Thymus (tissue), 11 donors: Measurements from ENCODE around the gene NUDT6. TPM values are rescaled to one million over a fixed set of nuclear protein-coding genes. Genes with fewer than 3 reads are reported as not detected.
"Not testable (repeated sequence)": the region's sequence is repeated elsewhere in the genome, so short reads cannot be mapped to it uniquely, and the experiment has no call there.

Experiments used
- DNase-seq, 9 donors: peaks; one replicate each; pipeline ENCODE4 v3.0.0-alpha.2; 2013; ENCODE audit warnings: low spot score in 9 of 9, low read depth in 6 of 9, missing footprints in 1 of 9
- H3K27ac ChIP-seq, 2 donors: one replicate each; pipeline ENCODE4 v1.5.1; 2013; ENCODE audit warnings: control low read depth in 1 of 2, low read depth in 1 of 2, low read length in 1 of 2, mild to moderate bottlenecking in 1 of 2, moderate library complexity in 1 of 2
- H3K27me3 ChIP-seq, 2 donors: one replicate each; pipeline ENCODE4 v1.5.1; 2013; ENCODE audit warnings: low read length in 1 of 2; ENCODE audit not compliant: control insufficient read depth in 2 of 2, insufficient read depth in 1 of 2
- H3K36me3 ChIP-seq, 2 donors: one replicate each; pipeline ENCODE4 v1.5.1; 2013; ENCODE audit warnings: low read length in 1 of 2, mild to moderate bottlenecking in 1 of 2, moderate library complexity in 1 of 2; ENCODE audit not compliant: control insufficient read depth in 2 of 2, insufficient read depth in 2 of 2
- H3K4me1 ChIP-seq, 2 donors: one replicate each; pipeline ENCODE4 v1.5.1; 2013; ENCODE audit warnings: low read length in 2 of 2; ENCODE audit not compliant: control insufficient read depth in 2 of 2, insufficient read depth in 2 of 2
- H3K4me3 ChIP-seq, 2 donors: one replicate each; pipeline ENCODE4 v1.5.1; 2013; ENCODE audit warnings: low read length in 2 of 2, control low read depth in 1 of 2, mild to moderate bottlenecking in 1 of 2
- H3K9me3 ChIP-seq, 2 donors: one replicate each; pipeline ENCODE4 v1.5.1; 2013; ENCODE audit warnings: low read length in 1 of 2, mild to moderate bottlenecking in 1 of 2; ENCODE audit not compliant: control insufficient read depth in 2 of 2, insufficient read depth in 1 of 2
- WGBS: extraction: QIAGEN DNeasy Blood & Tissue Kit; methylation state at CpG from one replicate; pipeline ENCODE4 v1.1.7; 2013; 5-methylcytosine and 5-hydroxymethylcytosine counted together
- polyA plus RNA-seq: library from polyadenylated mRNA; stranded (reverse); fragments of 200-250 nt; gene quantifications from one replicate; pipeline ENCODE4 v1.2.3, GENCODE V29; 2013
- total RNA-seq: library from RNA; stranded (reverse); fragments of 120-200 nt; gene quantifications from one replicate; pipeline ENCODE4 v1.2.4, GENCODE V29; 2013
- donor health status: healthy.

NUDT6 gene
- total and polyA plus RNA-seq, 2 donors: 6.8 to 12.3 TPM

DNA sequence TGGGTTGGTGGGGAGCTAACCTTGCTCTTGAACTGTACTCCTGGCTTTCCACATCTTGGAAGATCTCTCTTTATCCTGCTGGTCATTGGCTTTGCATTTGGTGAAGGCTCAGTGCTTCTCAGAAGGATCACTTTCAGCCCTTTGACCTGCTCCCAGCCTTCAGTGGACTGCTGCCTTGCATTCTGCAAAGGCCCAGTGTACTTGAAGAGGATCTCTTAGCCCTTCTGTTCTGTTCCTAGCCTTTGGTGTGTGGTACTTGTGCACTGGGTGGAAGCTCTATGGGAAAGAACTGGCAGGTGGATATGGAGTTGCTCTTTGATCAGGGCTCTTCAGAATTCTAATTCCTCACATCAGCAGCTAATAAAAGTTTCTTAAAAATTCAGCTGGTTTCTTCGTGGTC lies 49.3 kb downstream of the NUDT6 start:
- Histone ChIP-seq H3K9me3 (no peaks in the 10 kb centered on the region), H3K36me3 (no peaks in the 10 kb centered on the region), H3K27me3 (no peaks in the 10 kb centered on the region), H3K4me3 (no peak overlapping the region), H3K27ac (no peak overlapping the region), H3K4me1 (no peaks in the 10 kb centered on the region)
- 90% methylated on average over 1 of the region's 1 CpG for WGBS
- DNase-seq: no peak

DNA sequence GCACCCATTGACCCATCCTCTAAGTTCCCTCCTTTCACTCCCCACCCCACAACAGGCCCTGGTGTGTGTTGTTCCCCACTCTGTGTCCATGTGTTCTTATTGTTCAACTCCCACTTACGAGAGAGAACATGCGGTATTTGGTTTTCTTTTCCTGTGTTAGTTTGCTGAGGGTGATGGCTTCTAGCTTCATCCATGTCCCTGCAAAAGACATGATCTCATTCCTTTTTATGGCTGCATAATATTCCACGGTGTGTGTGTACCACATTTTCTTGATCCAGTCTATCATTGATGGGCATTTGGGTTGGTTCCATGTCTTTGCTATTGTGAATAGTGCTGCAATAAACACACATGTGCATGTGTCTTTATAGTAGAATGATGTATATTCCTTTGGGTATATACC lies 54.2 kb downstream of the NUDT6 start:
- DNase-seq, H3K4me1 ChIP-seq, H3K36me3 ChIP-seq, H3K27me3 ChIP-seq, H3K4me3 ChIP-seq, H3K27ac ChIP-seq, H3K9me3 ChIP-seq: not testable (repeated sequence)
- 98% methylated on average over 3 of the region's 3 CpGs for WGBS

DNA sequence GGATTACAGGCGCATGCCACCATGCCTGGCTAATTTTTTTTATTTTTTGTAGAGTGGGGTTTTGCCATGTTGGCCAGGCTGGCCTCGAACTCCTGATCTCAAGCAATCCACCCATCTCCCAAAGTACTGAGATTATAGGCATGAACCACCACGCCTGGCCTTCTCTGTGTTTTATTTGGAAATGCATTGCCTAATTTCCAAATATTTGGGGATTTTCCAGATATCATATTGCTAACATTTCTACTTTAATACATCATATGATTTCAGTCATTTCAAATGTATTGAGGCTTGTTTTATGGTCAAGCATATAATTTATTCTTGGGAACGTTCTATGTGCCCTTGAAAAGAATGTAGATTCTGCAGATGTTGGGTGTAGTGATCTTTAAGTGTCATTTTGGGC lies 57.0 kb downstream of the NUDT6 start:
- Histone ChIP-seq H3K27me3 (no peaks in the 10 kb centered on the region), H3K4me1 (no peaks in the 10 kb centered on the region), H3K4me3 (no peak overlapping the region), H3K9me3 (no peaks in the 10 kb centered on the region), H3K36me3 (no peaks in the 10 kb centered on the region), H3K27ac (no peak overlapping the region)
- WGBS: 94% methylated on average over 4 of the region's 4 CpGs
- no peak for DNase-seq

- Histone ChIP-seq H3K4me1 (no peaks in the 10 kb centered on the region), H3K36me3 (no peaks in the 10 kb centered on the region)
- 94% methylated on average over 1 of the region's 1 CpG for WGBS
Measured at GRCh38 chr4:122863639-122864038, 58.8 kb downstream of the NUDT6 start.

GRCh38 chr4:122861172-122861943 lies 61.0 kb downstream of the NUDT6 start:
- Histone ChIP-seq H3K27me3 (no peaks in the 10 kb centered on the region), H3K4me3 (no peak overlapping the region), H3K27ac (no peak overlapping the region), H3K9me3 (no peaks in the 10 kb centered on the region), H3K36me3 (no peaks in the 10 kb centered on the region), H3K4me1 (no peaks in the 10 kb centered on the region)
- DNase-seq: no peak
- WGBS: 67% methylated on average over 2 of the region's 2 CpGs

More at GRCh38 chr4:122863639-122864038, 58.8 kb downstream of the NUDT6 start:
- H3K9me3 ChIP-seq: no peaks in the 10 kb centered on the region
- no peaks in the 10 kb centered on the region for H3K27me3 ChIP-seq
- H3K4me3 ChIP-seq: no peak overlapping the region
- H3K27ac ChIP-seq: no peak overlapping the region
- DNase-seq: no peak

DNA sequence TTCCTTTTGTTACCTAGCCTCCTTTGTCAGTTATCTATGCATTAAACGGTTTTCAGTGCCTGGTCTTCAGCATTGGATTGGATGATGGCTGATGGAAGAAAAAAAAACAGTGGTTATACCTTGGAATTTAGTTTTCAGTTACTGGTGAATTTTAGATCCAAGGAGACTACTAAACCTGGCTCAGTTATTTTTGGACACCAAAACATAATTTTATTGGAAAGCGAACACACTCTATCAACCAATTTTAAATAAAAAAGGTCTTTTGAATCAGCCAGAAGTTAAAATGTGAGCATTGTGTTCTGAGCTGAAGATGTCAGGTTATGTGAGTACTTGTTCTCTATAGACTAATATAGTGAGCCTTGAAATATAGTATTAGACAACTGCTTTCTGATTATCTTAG lies 63.7 kb downstream of the NUDT6 start:
- no peak for DNase-seq

GRCh38 chr4:122857160-122857559 lies 65.2 kb downstream of the NUDT6 start:
- Histone ChIP-seq H3K27ac (no peak overlapping the region), H3K36me3 (no peaks in the 10 kb centered on the region), H3K27me3 (no peaks in the 10 kb centered on the region), H3K4me3 (no peak overlapping the region), H3K4me1 (no peaks in the 10 kb centered on the region), H3K9me3 (no peaks in the 10 kb centered on the region)
- WGBS: 98% methylated on average over 2 of the region's 2 CpGs
- DNase-seq: no peak

More for the DNA sequence above, 63.7 kb downstream of the NUDT6 start:
- 91% methylated on average over 2 of the region's 2 CpGs for WGBS
- Histone ChIP-seq H3K27ac (no peak overlapping the region), H3K27me3 (no peaks in the 10 kb centered on the region), H3K4me3 (no peak overlapping the region), H3K36me3 (no peaks in the 10 kb centered on the region), H3K4me1 (no peaks in the 10 kb centered on the region), H3K9me3 (no peaks in the 10 kb centered on the region)

DNA sequence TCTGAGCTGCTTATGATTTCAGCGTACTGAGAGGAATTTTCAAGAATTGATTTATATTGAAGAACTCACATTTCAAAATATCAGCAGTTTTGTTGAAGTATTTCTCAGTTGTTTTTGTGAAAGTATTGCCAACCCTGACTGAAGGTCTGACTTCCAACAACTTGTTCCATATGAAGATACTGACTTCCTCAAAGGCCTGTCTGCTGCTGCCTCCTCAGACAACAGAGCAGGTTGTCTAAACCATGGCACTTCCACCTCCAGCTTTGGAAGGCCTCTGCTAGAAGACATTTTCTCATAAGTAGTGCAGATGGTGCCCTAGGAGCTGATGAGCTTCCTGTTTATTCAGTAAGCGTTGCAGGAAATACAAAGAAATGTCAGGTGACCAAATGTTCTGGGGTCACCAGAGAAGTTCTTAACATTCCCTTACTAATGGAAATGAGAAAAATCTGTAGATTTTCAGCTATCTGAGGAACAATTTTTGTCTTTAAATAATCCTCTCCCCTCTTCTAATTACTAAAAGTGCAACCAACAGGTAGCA lies 67.0 kb downstream of the NUDT6 start:
- Histone ChIP-seq H3K27me3 (no peaks in the 10 kb centered on the region), H3K9me3 (no peaks in the 10 kb centered on the region), H3K4me3 (no peak overlapping the region), H3K27ac (no peak overlapping the region), H3K36me3 (no peaks in the 10 kb centered on the region), H3K4me1 (no peaks in the 10 kb centered on the region)
- WGBS: 87% methylated on average over 2 of the region's 2 CpGs
- DNase-seq: no peak

DNA sequence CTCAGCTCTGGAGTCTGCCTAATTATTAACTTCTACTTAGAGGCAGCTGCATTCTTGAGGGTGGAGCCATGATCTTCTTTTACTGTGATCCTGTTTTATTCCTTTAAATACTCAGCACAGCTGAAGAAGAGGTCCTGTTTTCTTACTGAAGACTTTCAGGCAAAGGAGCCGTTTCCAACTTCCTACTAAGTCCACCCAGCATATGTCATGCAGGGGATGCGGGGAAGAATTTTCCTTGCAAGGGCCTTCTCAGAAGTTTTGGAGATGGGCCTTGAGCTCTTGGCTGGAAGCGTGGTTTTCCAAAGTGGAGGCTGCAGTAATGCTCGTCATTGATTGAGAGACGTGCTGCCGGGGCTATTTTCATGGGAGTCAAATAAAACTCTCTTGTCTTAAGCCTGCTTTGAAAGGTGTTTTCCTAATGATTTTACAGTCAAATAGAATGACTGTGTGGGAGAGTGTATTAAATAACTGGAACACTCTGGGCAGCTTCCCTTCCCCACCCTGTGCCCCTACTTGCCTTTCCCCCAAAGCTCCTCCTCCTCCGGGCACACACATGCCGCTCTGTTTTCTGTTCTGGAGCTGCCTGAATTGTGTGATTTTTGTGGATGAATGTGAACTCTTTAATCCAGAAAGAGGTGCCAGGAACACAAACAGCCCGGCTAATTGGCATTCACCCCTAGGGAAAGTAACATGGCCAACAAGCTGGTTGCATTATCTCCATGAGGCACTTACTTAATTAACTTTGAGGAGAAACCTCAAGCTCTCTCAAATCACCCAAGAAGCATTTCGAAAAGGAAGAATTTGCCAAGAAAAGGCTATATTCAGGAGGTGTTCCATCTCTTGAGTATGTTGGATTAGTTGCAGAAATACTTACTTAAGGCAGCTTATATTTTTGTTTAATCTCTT lies 67.7 kb downstream of the NUDT6 start:
- no peak for DNase-seq
- no peaks in the 10 kb centered on the region for H3K36me3 ChIP-seq
- H3K27ac ChIP-seq: peak overlapping the region in 1 of 2 donors; percentile 36
- no peaks in the 10 kb centered on the region for H3K9me3 ChIP-seq
- H3K4me3 ChIP-seq: no peak overlapping the region
- H3K4me1 ChIP-seq: no peaks in the 10 kb centered on the region
- H3K27me3 ChIP-seq: no peaks in the 10 kb centered on the region
- 97% methylated on average over 10 of the region's 10 CpGs for WGBS
